WERI-Rb-1 (cell line): ENCODE data around the gene SH3BP5.

Experiments used
- DNase-seq: peaks from one replicate; pipeline ENCODE4 v3.0.0-alpha.2; 2020
- H3K27ac ChIP-seq: fragments of 250-450 bp; sonication (Bioruptor Pico); 2 replicates; pipeline ENCODE4 v1.5.1; 2020; ENCODE audit warnings: mild to moderate bottlenecking, moderate library complexity
- H3K27me3 ChIP-seq: fragments of 250-450 bp; sonication (Bioruptor Pico); 2 replicates; pipeline ENCODE4 v1.5.1; 2021; ENCODE audit warnings: mild to moderate bottlenecking, low read depth, moderate library complexity; ENCODE audit not compliant: insufficient read depth, severe bottlenecking
- H3K36me3 ChIP-seq: fragments of 250-450 bp; sonication (Bioruptor Pico); 2 replicates; pipeline ENCODE4 v1.5.1; 2020; ENCODE audit warnings: mild to moderate bottlenecking, moderate library complexity
- H3K4me3 ChIP-seq: 2 replicates; pipeline ENCODE4 v1.5.1; 2011; ENCODE audit warnings: low read depth, mild to moderate bottlenecking, control low read depth, low read length
- H3K9me3 ChIP-seq: fragments of 250-450 bp; sonication (Bioruptor Pico); 2 replicates; pipeline ENCODE4 v1.5.1; 2021; ENCODE audit warnings: mild to moderate bottlenecking, moderate library complexity; ENCODE audit not compliant: severe bottlenecking
- CTCF ChIP-seq: IDR thresholded peaks from 2 replicates; pipeline ENCODE4 v1.5.1; 2011; ENCODE audit warnings: low read depth, mild to moderate bottlenecking, control low read depth, inconsistent platforms, low read length

The SH3BP5 gene

DNA sequence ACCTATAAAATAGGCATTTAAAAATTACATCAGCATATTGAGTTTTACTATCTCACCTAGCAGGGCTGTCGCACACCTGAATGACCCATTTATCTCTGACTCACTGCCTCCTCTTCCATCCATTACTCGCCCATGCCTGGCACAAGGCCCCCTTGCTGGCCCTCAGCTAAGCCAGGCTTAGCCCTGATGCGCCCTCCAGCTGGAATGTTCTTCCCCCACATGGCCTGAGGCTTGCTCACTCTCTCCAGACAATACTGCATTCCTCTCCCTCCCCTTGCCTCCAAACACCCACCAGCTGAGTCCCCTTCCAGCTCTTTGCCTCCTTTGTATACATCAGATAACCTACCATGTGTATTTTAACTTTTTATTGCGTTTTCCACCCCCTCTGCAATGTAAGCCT lies 7.2 kb downstream of the SH3BP5 start:
- TF ChIP-seq CTCF: no peak
- peaks cover 47% of the 10 kb centered on the region for H3K36me3 ChIP-seq
- no peaks in the 10 kb centered on the region for H3K27me3 ChIP-seq
- H3K4me3 ChIP-seq: no peak overlapping the region
- no peaks in the 10 kb centered on the region for H3K9me3 ChIP-seq
- peak overlapping the region; percentile 45 for H3K27ac ChIP-seq
- DNase-seq: peak; percentile 82

DNA sequence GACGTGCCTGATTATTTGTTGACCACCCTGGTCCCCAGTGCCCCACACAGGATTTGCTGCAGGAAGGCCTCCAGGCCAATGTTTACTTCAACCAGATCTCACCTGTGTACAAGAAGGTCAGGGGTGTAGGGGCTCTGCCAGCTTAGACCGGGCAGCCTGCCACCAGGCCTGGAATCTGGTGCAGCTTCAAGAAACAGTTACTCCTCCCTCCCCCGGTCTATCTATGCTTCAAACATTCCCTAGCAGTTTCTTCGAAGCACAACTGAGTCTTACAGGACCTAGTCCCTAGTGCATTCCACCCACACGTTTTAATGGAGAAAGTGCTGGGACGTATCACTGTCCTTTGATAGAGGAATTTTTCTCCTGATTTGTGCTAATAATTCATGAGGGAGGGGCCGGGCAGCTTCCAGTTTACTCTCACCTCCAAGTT lies 8.0 kb downstream of the SH3BP5 start:
- Histone ChIP-seq H3K27me3 (no peaks in the 10 kb centered on the region), H3K27ac (no peak overlapping the region), H3K36me3 (peaks cover 39% of the 10 kb centered on the region), H3K4me3 (no peak overlapping the region), H3K9me3 (no peaks in the 10 kb centered on the region)
- no peak for DNase-seq
- TF ChIP-seq CTCF: no peak

GRCh38 chr3:15323063-15323462 lies 9.3 kb downstream of the SH3BP5 start:
- Histone ChIP-seq H3K27ac (no peak overlapping the region), H3K36me3 (peaks cover 25% of the 10 kb centered on the region), H3K9me3 (no peaks in the 10 kb centered on the region), H3K4me3 (no peak overlapping the region), H3K27me3 (no peaks in the 10 kb centered on the region)
- no peak for TF ChIP-seq CTCF
- no peak for DNase-seq

DNA sequence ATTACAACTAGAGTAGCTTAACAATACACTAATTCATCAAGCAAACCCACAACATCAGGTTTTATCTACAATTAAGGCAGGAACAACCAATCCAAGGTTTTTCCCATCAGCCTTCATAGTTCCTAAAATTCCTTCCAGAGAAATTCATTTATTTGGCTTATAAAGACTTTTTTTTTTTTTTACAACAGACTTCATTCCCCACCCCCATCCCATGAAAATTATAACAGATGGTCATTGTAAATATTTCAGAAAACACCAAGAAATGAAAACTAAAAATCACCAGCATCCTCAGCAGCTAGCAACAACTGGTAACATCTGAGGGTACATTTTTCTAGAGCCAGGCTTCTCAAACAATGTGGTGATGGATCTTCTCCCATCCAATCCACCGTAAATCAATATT lies 11.0 kb downstream of the SH3BP5 start:
- no peak overlapping the region for H3K27ac ChIP-seq
- H3K36me3 ChIP-seq: peaks cover 13% of the 10 kb centered on the region

GRCh38 chr3:15319575-15319974 lies 12.8 kb downstream of the SH3BP5 start:
- no peak for DNase-seq
- no peak overlapping the region for H3K27ac ChIP-seq
- H3K36me3 ChIP-seq: peaks cover 9% of the 10 kb centered on the region

More for the DNA sequence above, 11.0 kb downstream of the SH3BP5 start:
- no peak for DNase-seq
- H3K9me3 ChIP-seq: no peaks in the 10 kb centered on the region
- H3K27me3 ChIP-seq: no peaks in the 10 kb centered on the region
- TF ChIP-seq CTCF: no peak
- H3K4me3 ChIP-seq: no peak overlapping the region

More at GRCh38 chr3:15319575-15319974, 12.8 kb downstream of the SH3BP5 start:
- no peaks in the 10 kb centered on the region for H3K9me3 ChIP-seq
- no peaks in the 10 kb centered on the region for H3K27me3 ChIP-seq
- no peak for TF ChIP-seq CTCF
- no peak overlapping the region for H3K4me3 ChIP-seq
